Lung (tissue), 12 donors: Measurements from ENCODE around the gene PHF14. TPM values are rescaled to one million over a fixed set of nuclear protein-coding genes. Genes with fewer than 3 reads are reported as not detected.

Source experiments
- ATAC-seq: fragments of 200-7000 bp; cut with Tn5 transposase; one replicate; pipeline ENCODE4 v1.9.1; 2020; ENCODE audit warnings: moderate number of reproducible peaks; ENCODE audit not compliant: insufficient read depth, low FRiP score
- DNase-seq, 3 donors: peaks; one replicate each; pipeline ENCODE4 v3.0.0-alpha.2; 2013 to 2017
- H3K27ac ChIP-seq, 2 donors: one replicate each; pipeline ENCODE4 v1.5.1; 2013; ENCODE audit warnings: mild to moderate bottlenecking in 2 of 2, moderate library complexity in 2 of 2, control low read depth in 1 of 2, inconsistent platforms in 1 of 2, low read depth in 1 of 2, low read length in 1 of 2
- H3K27me3 ChIP-seq, 3 donors: one replicate each; pipeline ENCODE4 v1.5.1; 2013; ENCODE audit warnings: low read length in 2 of 3; ENCODE audit not compliant: control insufficient read depth in 3 of 3, insufficient read depth in 3 of 3
- H3K36me3 ChIP-seq, 4 donors: one replicate each; pipeline ENCODE4 v1.5.1; 2013; ENCODE audit warnings: low read length in 4 of 4, mild to moderate bottlenecking in 1 of 4, moderate library complexity in 1 of 4; ENCODE audit not compliant: control insufficient read depth in 4 of 4, insufficient read depth in 4 of 4
- H3K4me1 ChIP-seq, 5 donors: one replicate each; pipeline ENCODE4 v1.5.1; 2013; ENCODE audit warnings: low read length in 5 of 5, mild to moderate bottlenecking in 2 of 5, moderate library complexity in 1 of 5; ENCODE audit not compliant: control insufficient read depth in 5 of 5, insufficient read depth in 5 of 5
- H3K4me3 ChIP-seq: one replicate; pipeline ENCODE4 v1.5.1; 2013; ENCODE audit warnings: mild to moderate bottlenecking, control low read depth, moderate library complexity
- H3K9ac ChIP-seq, 2 donors: one replicate each; pipeline ENCODE4 v1.5.1; 2013; ENCODE audit warnings: low read length in 2 of 2, control low read depth in 1 of 2; ENCODE audit not compliant: insufficient read depth in 1 of 2
- H3K9me3 ChIP-seq, 4 donors: one replicate each; pipeline ENCODE4 v1.5.1; 2013; ENCODE audit warnings: low read length in 3 of 4, mild to moderate bottlenecking in 1 of 4, moderate library complexity in 1 of 4; ENCODE audit not compliant: control insufficient read depth in 4 of 4, insufficient read depth in 3 of 4
- CTCF ChIP-seq: IDR thresholded peaks from 2 replicates; pipeline ENCODE4 v1.5.1; 2012; ENCODE audit warnings: mild to moderate bottlenecking; ENCODE audit errors: control extremely low read depth, extremely low read depth
- WGBS, 2 donors: extraction: QIAGEN DNeasy Blood & Tissue Kit; methylation state at CpG; one replicate each; pipeline ENCODE4 v1.1.7; 2013; 5-methylcytosine and 5-hydroxymethylcytosine counted together
- polyA plus RNA-seq, 2 donors: library from polyadenylated mRNA; stranded (reverse); fragments of 200-250 nt; gene quantifications; one replicate each; pipeline ENCODE4 v1.2.1, GENCODE V29; 2013
- total RNA-seq, 2 donors: library from RNA; depleted of rRNA in 1 of 2; stranded (reverse); fragments of >200 nt in 1 of 2; gene quantifications; one replicate each; pipeline ENCODE4 v1.2.1, GENCODE V29; 2014 to 2021
- donor health status: control.
- donor health status: control.
- donor health status: Bipolar disorder and iron deficiency.
- donor health status: healthy.
- donor health status: DM: yes; HTN: yes; CAD: no.

Gene PHF14
- total and polyA plus RNA-seq, 4 donors: 12.9 to 89.5 (median 24.7) TPM

- no peak for DNase-seq
- Histone ChIP-seq H3K4me3 (no peak overlapping the region), H3K27ac (no peak overlapping the region), H3K4me1 (no peaks in the 10 kb centered on the region), H3K9me3 (peaks cover 0 to 10% (median 0%) of the 10 kb centered on the region in 4 donors), H3K27me3 (no peaks in the 10 kb centered on the region), H3K9ac (no peak overlapping the region), H3K36me3 (no peaks in the 10 kb centered on the region)
- no peak for TF ChIP-seq CTCF
- no peak for ATAC-seq
- 84 to 93% methylated on average over 10 of the region's 10 CpGs for WGBS, 2 donors
Measured at GRCh38 chr7:11181590-11181989, 207.9 kb downstream of the PHF14 start.

GRCh38 chr7:11182736-11183135 is 209.1 kb downstream of the PHF14 start:
- DNase-seq (no peak), ATAC-seq (no peak)
- Histone ChIP-seq H3K9me3 (peaks cover 0 to 10% (median 0%) of the 10 kb centered on the region in 4 donors), H3K27me3 (no peaks in the 10 kb centered on the region), H3K4me3 (no peak overlapping the region), H3K36me3 (no peaks in the 10 kb centered on the region), H3K9ac (no peak overlapping the region), H3K27ac (no peak overlapping the region), H3K4me1 (no peaks in the 10 kb centered on the region)
- TF ChIP-seq CTCF: no peak
- WGBS, 2 donors: 74 to 84% methylated on average over 1 of the region's 1 CpG

GRCh38 chr7:11185179-11185815 is 211.6 kb downstream of the PHF14 start:
- H3K9ac ChIP-seq: no peak overlapping the region
- no peak overlapping the region for H3K4me3 ChIP-seq
- no peak for TF ChIP-seq CTCF
- H3K4me1 ChIP-seq: no peaks in the 10 kb centered on the region
- ATAC-seq (no peak), DNase-seq (no peak)
- H3K36me3 ChIP-seq: no peaks in the 10 kb centered on the region
- WGBS, 2 donors: 78 to 82% methylated on average over 4 of the region's 4 CpGs
- peaks cover 0 to 10% (median 0%) of the 10 kb centered on the region in 4 donors for H3K9me3 ChIP-seq
- H3K27me3 ChIP-seq: no peaks in the 10 kb centered on the region
- H3K27ac ChIP-seq: no peak overlapping the region
